Measurements from ENCODE around the gene C19orf85.

Gene C19orf85

DNA sequence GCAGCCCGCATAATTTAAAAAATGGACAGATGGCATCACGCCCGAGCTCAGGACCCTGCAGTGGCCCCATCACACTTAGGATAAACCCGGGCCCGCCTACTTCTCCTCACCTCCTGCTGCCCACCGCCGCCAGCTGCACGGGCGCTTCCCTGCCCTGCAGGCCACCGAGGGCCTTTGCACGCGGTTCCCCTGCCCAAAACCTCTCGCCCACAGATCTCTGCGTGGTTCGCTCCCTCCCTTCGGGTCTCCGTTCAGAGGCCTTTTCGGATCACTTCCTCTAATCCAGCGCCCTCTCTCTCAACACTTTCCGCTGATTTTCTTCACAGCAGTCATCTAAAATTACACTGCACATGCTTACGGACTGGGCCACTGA is 23.2 kb downstream of the C19orf85 start:
- TF ChIP-seq ZFX (IDR thresholded peaks at IDR 0.05; ENCODE audit: borderline replicate concordance) (no peak), CTCF (IDR thresholded peaks at IDR 0.05) (no peak)
- peak overlapping the region; percentile 75 for H3K27ac ChIP-seq

- TF ChIP-seq ZFX (IDR thresholded peaks at IDR 0.05; ENCODE audit: borderline replicate concordance): no peak
- TF ChIP-seq CTCF (IDR thresholded peaks at IDR 0.05): no peak
- peak overlapping the region; percentile 75 for H3K27ac ChIP-seq
Measured at GRCh38 chr19:55440411-55441105, 24.0 kb downstream of the C19orf85 start.

GRCh38 chr19:55439052-55439451 is 25.5 kb downstream of the C19orf85 start:
- no peak overlapping the region for H3K27ac ChIP-seq
- TF ChIP-seq CTCF (IDR thresholded peaks at IDR 0.05): no peak
- no peak for TF ChIP-seq ZFX (IDR thresholded peaks at IDR 0.05; ENCODE audit: borderline replicate concordance)

- no peak overlapping the region for H3K27ac ChIP-seq
- no peak for TF ChIP-seq CTCF (IDR thresholded peaks at IDR 0.05)
- TF ChIP-seq ZFX (IDR thresholded peaks at IDR 0.05; ENCODE audit: borderline replicate concordance): no peak
Measured at GRCh38 chr19:55437410-55437809, 27.1 kb downstream of the C19orf85 start.

DNA sequence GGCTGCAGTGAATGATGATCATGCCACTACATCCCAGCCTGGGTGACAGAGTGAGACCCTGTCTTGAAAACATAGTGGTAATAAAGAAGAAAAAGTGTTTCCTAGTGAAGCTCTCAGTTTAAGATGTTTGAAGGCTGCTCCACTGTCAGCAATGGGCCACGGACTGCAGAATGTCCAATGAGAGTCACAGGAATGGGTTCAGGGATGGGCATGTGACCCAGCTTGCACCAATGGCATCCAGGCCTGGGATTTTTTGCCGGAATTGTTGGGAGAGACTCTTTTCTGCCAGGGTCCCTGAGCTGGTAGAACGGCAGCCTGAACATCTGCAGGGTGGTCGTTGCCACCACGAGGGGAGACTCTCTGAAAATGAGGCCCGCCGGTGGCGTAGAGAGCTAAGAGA is 27.7 kb downstream of the C19orf85 start:
- TF ChIP-seq CTCF (IDR thresholded peaks at IDR 0.05): no peak
- TF ChIP-seq ZFX (IDR thresholded peaks at IDR 0.05; ENCODE audit: borderline replicate concordance): no peak
- no peak overlapping the region for H3K27ac ChIP-seq

DNA sequence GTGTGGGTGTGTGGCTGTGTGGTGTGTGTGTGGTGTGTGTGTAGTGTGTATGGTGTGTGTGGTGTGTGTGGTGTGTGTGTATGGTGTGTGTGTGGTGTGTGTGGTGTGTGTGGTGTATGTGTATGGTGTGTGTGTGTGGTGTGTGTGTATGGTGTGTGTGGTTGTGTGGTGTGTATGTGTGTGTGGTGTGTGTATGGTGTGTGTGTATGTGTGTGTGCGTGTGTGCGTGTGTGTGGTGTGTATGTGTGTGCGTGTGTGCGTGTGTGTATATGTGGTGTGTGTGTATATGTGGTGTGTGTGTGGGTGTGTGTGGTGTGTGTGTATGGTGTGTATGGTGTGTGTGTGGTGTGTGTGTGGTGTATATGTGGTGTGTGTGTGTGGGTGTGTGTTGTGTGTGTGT is 29.5 kb downstream of the C19orf85 start:
- H3K27ac ChIP-seq: no peak overlapping the region
- no peak for TF ChIP-seq CTCF (IDR thresholded peaks at IDR 0.05)
- TF ChIP-seq ZFX (IDR thresholded peaks at IDR 0.05; ENCODE audit: borderline replicate concordance): no peak

DNA sequence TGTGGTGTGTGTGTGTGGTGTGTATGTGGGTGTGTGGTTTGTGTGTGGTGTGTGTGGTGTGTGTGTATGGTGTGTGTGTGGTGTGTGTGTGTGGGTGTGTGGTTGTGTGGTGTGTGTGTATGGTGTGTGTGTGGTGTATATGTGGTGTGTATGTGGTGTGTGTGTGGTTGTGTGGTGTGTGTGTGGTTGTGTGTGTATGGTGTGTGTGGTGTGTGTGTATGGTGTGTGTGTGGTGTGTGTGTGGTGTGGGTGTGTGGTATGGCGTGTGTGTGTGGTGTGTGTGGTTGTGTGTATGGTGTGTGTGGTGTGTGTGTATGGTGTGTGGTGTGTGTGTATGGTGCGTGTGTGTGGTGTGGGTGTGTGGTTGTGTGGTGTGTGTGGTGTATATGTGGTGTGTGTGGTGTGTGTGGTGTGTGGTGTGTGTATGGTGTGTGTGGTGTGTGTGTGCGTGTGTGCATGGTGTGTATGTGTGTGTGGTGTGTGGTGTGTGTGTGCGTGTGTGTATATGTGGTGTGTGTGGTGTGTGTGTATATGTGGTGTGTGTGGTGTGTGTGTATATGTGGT is 30.1 kb downstream of the C19orf85 start:
- H3K27ac ChIP-seq: no peak overlapping the region
- TF ChIP-seq ZFX (IDR thresholded peaks at IDR 0.05; ENCODE audit: borderline replicate concordance) (no peak), CTCF (IDR thresholded peaks at IDR 0.05) (no peak)
